Measurements from ENCODE around the gene ATP8B4. TPM values are rescaled to one million over a fixed set of nuclear protein-coding genes. Genes with fewer than 3 reads are reported as not detected.

ATP8B4 gene
- polyA plus RNA-seq, 3 donors = 6.1 to 9.6 (median 6.8) TPM

DNA sequence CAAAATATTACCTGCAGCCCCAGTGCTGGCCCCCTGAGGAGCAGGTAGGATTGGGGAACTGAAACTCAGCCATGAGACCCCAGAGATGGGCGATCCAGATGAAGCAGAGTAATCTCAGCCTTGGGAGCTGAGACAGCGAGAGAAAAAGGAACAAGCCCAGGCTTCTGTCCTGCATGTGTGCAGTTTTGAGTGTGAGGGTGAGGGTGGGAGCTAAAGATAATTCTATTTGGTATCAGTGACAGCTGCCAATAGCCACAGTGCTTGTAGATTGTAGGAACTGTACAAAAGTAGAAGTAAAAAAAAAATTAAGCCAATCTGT is 5.9 kb downstream of the ATP8B4 start:
- no peaks in the 10 kb centered on the region for H4K20me1 ChIP-seq (ENCODE audit: insufficient read depth, low read length)
- peaks cover 0 to 3% (median 0%) of the 10 kb centered on the region in 3 donors for H3K27me3 Mint-ChIP-seq (ENCODE audit: low read depth in 3 of 3)
- peaks cover 80 to 85% of the 10 kb centered on the region in 2 donors for H3K4me1 ChIP-seq (ENCODE audit: control insufficient read depth in 1 of 2, insufficient read depth in 2 of 2, low read length in 2 of 2)
- H3K4me1 Mint-ChIP-seq = peaks cover 87% of the 10 kb centered on the region
- H3K27ac ChIP-seq (ENCODE audit: low read depth in 1 of 2, low read length in 2 of 2) = peak overlapping the region; percentile 85 to 93
- peak overlapping the region; percentile 86 for H3K4me2 ChIP-seq (replicated peaks; ENCODE audit: extremely low read depth, low read length, poor library complexity, severe bottlenecking)
- H3K9me3 ChIP-seq (replicated peaks in 1 of 2; ENCODE audit: control insufficient read depth in 1 of 2, insufficient read depth in 1 of 2, low read length in 2 of 2) = no peaks in the 10 kb centered on the region
- peak in 2 of 3 donors; percentile 48 to 50 for DNase-seq
- H3K27me3 ChIP-seq (ENCODE audit: control insufficient read depth in 2 of 2, insufficient read depth in 2 of 2, low read length in 2 of 2) = no peaks in the 10 kb centered on the region
- 0% methylated on average over 2 of the region's 2 CpGs for WGBS (ENCODE audit: insufficient coverage)
- TF ChIP-seq, protein P1, sequence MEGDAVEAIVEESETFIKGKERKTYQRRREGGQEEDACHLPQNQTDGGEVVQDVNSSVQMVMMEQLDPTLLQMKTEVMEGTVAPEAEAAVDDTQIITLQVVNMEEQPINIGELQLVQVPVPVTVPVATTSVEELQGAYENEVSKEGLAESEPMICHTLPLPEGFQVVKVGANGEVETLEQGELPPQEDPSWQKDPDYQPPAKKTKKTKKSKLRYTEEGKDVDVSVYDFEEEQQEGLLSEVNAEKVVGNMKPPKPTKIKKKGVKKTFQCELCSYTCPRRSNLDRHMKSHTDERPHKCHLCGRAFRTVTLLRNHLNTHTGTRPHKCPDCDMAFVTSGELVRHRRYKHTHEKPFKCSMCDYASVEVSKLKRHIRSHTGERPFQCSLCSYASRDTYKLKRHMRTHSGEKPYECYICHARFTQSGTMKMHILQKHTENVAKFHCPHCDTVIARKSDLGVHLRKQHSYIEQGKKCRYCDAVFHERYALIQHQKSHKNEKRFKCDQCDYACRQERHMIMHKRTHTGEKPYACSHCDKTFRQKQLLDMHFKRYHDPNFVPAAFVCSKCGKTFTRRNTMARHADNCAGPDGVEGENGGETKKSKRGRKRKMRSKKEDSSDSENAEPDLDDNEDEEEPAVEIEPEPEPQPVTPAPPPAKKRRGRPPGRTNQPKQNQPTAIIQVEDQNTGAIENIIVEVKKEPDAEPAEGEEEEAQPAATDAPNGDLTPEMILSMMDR (IDR thresholded peaks at IDR 0.05) = no peak
- peak overlapping the region; percentile 63 for H3K9ac ChIP-seq (ENCODE audit: insufficient read depth, low read length, poor library complexity, severe bottlenecking)
- H3K27ac Mint-ChIP-seq = peak overlapping the region; percentile 91 to 98 (median 97)
- H2AFZ ChIP-seq (ENCODE audit: insufficient read depth, low read depth, low read length, poor library complexity, severe bottlenecking) = peak overlapping the region; percentile 67
- H3K4me3 Mint-ChIP-seq = peak overlapping the region; percentile 70 to 90
- peaks cover 0 to 2% (median 0%) of the 10 kb centered on the region in 7 donors for H3K9me3 Mint-ChIP-seq
- H3K4me3 ChIP-seq (replicated peaks in 1 of 3; ENCODE audit: low read depth in 2 of 3, low read length in 3 of 3) = peak overlapping the region; percentile 35 to 76 (median 44)
- intact Hi-C loops (cut with micrococcal nuclease) = loop anchor here (10.0 kb wide), 2 partner anchors 58 to 242 kb away; partner anchors contain the start of gene GABPB1 (in 1 of the 2)
- H3K36me3 Mint-ChIP-seq = peaks cover 0 to 4% of the 10 kb centered on the region in 2 donors
- peaks cover 87% of the 10 kb centered on the region for H3K79me2 ChIP-seq (ENCODE audit: insufficient read depth, low read length)
- H3K36me3 ChIP-seq (replicated peaks in 1 of 2; ENCODE audit: control insufficient read depth in 1 of 2, insufficient read depth in 2 of 2, low read length in 2 of 2) = no peaks in the 10 kb centered on the region

DNA sequence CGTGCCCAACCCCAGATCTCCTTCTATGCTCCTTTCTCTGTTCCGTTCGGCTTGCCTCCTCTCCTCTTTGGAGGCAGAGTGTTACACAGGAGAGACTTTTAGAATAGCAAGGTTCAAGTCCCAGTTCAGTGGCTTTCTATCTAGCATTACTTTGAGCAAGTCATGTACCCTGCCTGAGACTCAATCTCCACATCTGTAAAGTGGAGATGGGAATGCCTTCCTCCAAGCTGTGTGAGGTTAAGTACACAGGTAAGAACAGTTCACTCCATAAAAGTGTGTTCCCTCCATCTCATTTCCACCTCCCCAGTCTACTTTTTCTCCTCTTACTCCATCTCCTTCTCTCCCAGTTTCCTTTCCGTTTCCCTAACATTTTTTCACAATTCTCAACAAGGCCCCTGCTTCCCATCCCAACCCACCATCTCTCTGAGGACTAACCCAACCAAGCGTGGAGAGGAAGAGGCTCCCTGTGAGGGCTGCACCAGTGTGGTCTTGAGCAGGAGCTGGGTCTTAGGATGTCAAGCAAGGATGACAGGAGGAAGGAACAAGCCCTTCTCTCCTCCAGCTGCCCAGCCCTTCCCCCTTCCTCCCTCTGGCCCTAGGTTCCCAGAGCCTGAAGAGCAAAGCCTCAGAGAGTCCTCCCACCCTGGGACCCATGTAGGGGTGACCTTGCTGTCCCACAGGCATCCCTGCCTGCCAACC is 6.4 kb downstream of the ATP8B4 start:
- Mint-ChIP-seq H3K36me3 (peaks cover 0 to 4% of the 10 kb centered on the region in 2 donors), H3K4me1 (peaks cover 90% of the 10 kb centered on the region), H3K27me3 (ENCODE audit: low read depth in 3 of 3) (peaks cover 0 to 3% (median 0%) of the 10 kb centered on the region in 3 donors), H3K27ac (peak overlapping the region; percentile 91 to 98 (median 97)), H3K9me3 (peaks cover 0 to 2% (median 0%) of the 10 kb centered on the region in 7 donors), H3K4me3 (peak overlapping the region; percentile 70 to 90)
- intact Hi-C loops (cut with micrococcal nuclease) = loop anchor here (10.0 kb wide), 2 partner anchors 58 to 242 kb away; partner anchors contain the start of gene GABPB1 (in 1 of the 2)
- Histone ChIP-seq H3K9ac (ENCODE audit: insufficient read depth, low read length, poor library complexity, severe bottlenecking) (peak overlapping the region; percentile 63), H3K79me2 (ENCODE audit: insufficient read depth, low read length) (peaks cover 85% of the 10 kb centered on the region), H3K27ac (ENCODE audit: low read depth in 1 of 2, low read length in 2 of 2) (peak overlapping the region; percentile 85 to 93), H3K36me3 (replicated peaks in 1 of 2; ENCODE audit: control insufficient read depth in 1 of 2, insufficient read depth in 2 of 2, low read length in 2 of 2) (no peaks in the 10 kb centered on the region), H3K9me3 (replicated peaks in 1 of 2; ENCODE audit: control insufficient read depth in 1 of 2, insufficient read depth in 1 of 2, low read length in 2 of 2) (no peaks in the 10 kb centered on the region), H3K27me3 (ENCODE audit: control insufficient read depth in 2 of 2, insufficient read depth in 2 of 2, low read length in 2 of 2) (no peaks in the 10 kb centered on the region), H3K4me3 (replicated peaks in 1 of 3; ENCODE audit: low read depth in 2 of 3, low read length in 3 of 3) (peak overlapping the region; percentile 35 to 76 (median 44)), H4K20me1 (ENCODE audit: insufficient read depth, low read length) (no peaks in the 10 kb centered on the region), H3K4me1 (ENCODE audit: control insufficient read depth in 1 of 2, insufficient read depth in 2 of 2, low read length in 2 of 2) (peaks cover 85 to 89% of the 10 kb centered on the region in 2 donors), H3K4me2 (replicated peaks; ENCODE audit: extremely low read depth, low read length, poor library complexity, severe bottlenecking) (peak overlapping the region; percentile 86), H2AFZ (ENCODE audit: insufficient read depth, low read depth, low read length, poor library complexity, severe bottlenecking) (peak overlapping the region; percentile 67)
- WGBS (ENCODE audit: insufficient coverage) = no CpG with 5 or more reads among the region's 5 CpGs
- TF ChIP-seq, protein P1 (IDR thresholded peaks at IDR 0.05) = no peak
- no peak for DNase-seq

Measured in CD14-positive monocyte (primary cell).